Hepatocyte (in vitro differentiated cells): ENCODE measurements around the gene SPATA32. TPM values are rescaled to one million over a fixed set of nuclear protein-coding genes. Genes with fewer than 3 reads are reported as not detected.

ENCODE experiments used
- DNase-seq: peaks from one replicate; pipeline ENCODE4 v3.0.0-alpha.2; 2016; ENCODE audit warnings: low spot score
- H2AFZ ChIP-seq: fragments of 200-600 bp; sonication (generic); 2 replicates; pipeline ENCODE4 v1.6.0; 2016; ENCODE audit warnings: antibody characterized with exemption, mild to moderate bottlenecking
- H3K27ac ChIP-seq: fragments of 200-600 bp; sonication (generic); 2 replicates; pipeline ENCODE4 v1.5.1; 2016; ENCODE audit warnings: mild to moderate bottlenecking
- H3K27me3 ChIP-seq: fragments of 200-600 bp; sonication (generic); 2 replicates; pipeline ENCODE4 v1.6.1; 2016
- H3K36me3 ChIP-seq: fragments of 200-600 bp; sonication (generic); replicated peaks from 2 replicates; pipeline ENCODE4 v1.5.1; 2016; ENCODE audit warnings: low read depth; ENCODE audit not compliant: insufficient read depth
- H3K4me1 ChIP-seq: fragments of 200-600 bp; sonication (generic); 2 replicates; pipeline ENCODE4 v1.5.1; 2016; ENCODE audit warnings: mild to moderate bottlenecking, moderate library complexity; ENCODE audit not compliant: insufficient read depth
- H3K4me2 ChIP-seq: fragments of 200-600 bp; sonication (generic); 2 replicates; pipeline ENCODE4 v1.6.0; 2016
- H3K4me3 ChIP-seq: fragments of 200-600 bp; sonication (generic); 2 replicates; pipeline ENCODE4 v1.5.1; 2016; ENCODE audit warnings: mild to moderate bottlenecking
- H3K79me2 ChIP-seq: fragments of 200-600 bp; sonication (generic); 2 replicates; pipeline ENCODE4 v1.6.0; 2017; ENCODE audit warnings: mild to moderate bottlenecking
- H3K9me2 ChIP-seq: fragments of 200-600 bp; sonication (generic); replicated peaks from 2 replicates; pipeline ENCODE4 v1.6.0; 2017; ENCODE audit warnings: mild to moderate bottlenecking; ENCODE audit not compliant: insufficient read depth
- H3K9me3 ChIP-seq: fragments of 200-600 bp; sonication (generic); 2 replicates; pipeline ENCODE4 v1.5.1; 2016; ENCODE audit warnings: low read depth, mild to moderate bottlenecking
- H4K20me1 ChIP-seq: fragments of 200-600 bp; sonication (generic); 2 replicates; pipeline ENCODE4 v1.6.0; 2016; ENCODE audit warnings: mild to moderate bottlenecking; ENCODE audit not compliant: insufficient read depth, poor library complexity, severe bottlenecking
- EZH2 ChIP-seq: fragments of 200-600 bp; sonication (generic); IDR thresholded peaks from 2 replicates; pipeline ENCODE4 v1.6.1; 2016; ENCODE audit warnings: antibody characterized with exemption, mild to moderate bottlenecking, borderline replicate concordance
- EZH2phosphoT487 ChIP-seq: fragments of 200-600 bp; sonication (generic); IDR thresholded peaks from one replicate; pipeline ENCODE4 v1.6.1; 2018; ENCODE audit warnings: antibody characterized with exemption, mild to moderate bottlenecking, low read depth, moderate library complexity; ENCODE audit not compliant: unreplicated experiment, severe bottlenecking
- WGBS: methylation state at CpG from one replicate; pipeline ENCODE4 v1.1.6; 2016; ENCODE audit warnings: low lambda C conversion rate; ENCODE audit errors: missing lambda C conversion rate; 5-methylcytosine and 5-hydroxymethylcytosine counted together
- polyA plus RNA-seq: library from polyadenylated mRNA; unstranded; fragments of >200 nt; fragmentation: Nextera tagmentation; extraction: Ambion mirVana; gene quantifications from 2 replicates; pipeline ENCODE4 v1.2.1, GENCODE V29; 2016
- total RNA-seq: library from RNA; depleted of rRNA; stranded (reverse); fragments of >200 nt; gene quantifications from 2 replicates; pipeline ENCODE4 v1.2.3, GENCODE V29; 2014
- TF ChIP-seq, protein P1 (sequence below): fragments of 200-600 bp; sonication (generic); IDR thresholded peaks from 2 replicates; pipeline ENCODE4 v1.5.1; 2016; ENCODE audit warnings: antibody characterized with exemption, mild to moderate bottlenecking; ENCODE audit not compliant: poor library complexity

Gene SPATA32
- total and polyA plus RNA-seq, 2 experiments from 2014 or later, result 0.31 TPM; not detected in 1

DNA sequence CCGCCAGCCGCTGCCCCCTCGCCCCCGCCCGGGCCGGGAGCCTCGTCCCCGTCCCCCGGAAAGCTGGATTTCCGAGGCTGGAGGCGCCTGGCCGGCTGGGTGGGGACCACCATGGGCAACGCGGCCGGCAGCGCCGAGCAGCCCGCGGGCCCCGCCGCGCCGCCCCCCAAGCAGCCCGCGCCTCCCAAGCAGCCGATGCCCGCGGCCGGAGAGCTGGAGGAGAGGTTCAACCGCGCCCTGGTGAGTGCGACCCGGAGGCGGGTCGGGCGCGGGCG, 39.9 kb downstream of the SPATA32 start:
- no peak for DNase-seq
- H3K27ac ChIP-seq, result no peak overlapping the region
- peaks cover 4% of the 10 kb centered on the region for H3K4me1 ChIP-seq
- peak overlapping the region; percentile 45 for H3K4me3 ChIP-seq
- TF ChIP-seq EZH2 (no peak), EZH2phosphoT487 (no peak)
- TF ChIP-seq, protein P1, sequence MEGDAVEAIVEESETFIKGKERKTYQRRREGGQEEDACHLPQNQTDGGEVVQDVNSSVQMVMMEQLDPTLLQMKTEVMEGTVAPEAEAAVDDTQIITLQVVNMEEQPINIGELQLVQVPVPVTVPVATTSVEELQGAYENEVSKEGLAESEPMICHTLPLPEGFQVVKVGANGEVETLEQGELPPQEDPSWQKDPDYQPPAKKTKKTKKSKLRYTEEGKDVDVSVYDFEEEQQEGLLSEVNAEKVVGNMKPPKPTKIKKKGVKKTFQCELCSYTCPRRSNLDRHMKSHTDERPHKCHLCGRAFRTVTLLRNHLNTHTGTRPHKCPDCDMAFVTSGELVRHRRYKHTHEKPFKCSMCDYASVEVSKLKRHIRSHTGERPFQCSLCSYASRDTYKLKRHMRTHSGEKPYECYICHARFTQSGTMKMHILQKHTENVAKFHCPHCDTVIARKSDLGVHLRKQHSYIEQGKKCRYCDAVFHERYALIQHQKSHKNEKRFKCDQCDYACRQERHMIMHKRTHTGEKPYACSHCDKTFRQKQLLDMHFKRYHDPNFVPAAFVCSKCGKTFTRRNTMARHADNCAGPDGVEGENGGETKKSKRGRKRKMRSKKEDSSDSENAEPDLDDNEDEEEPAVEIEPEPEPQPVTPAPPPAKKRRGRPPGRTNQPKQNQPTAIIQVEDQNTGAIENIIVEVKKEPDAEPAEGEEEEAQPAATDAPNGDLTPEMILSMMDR, result no peak
- WGBS, result 0% methylated on average over 11 of the region's 38 CpGs
- no peaks in the 10 kb centered on the region for H3K79me2 ChIP-seq
- no peaks in the 10 kb centered on the region for H3K36me3 ChIP-seq
- H2AFZ ChIP-seq, result peak overlapping the region; percentile 52
- H3K9me2 ChIP-seq, result no peaks in the 10 kb centered on the region
- no peaks in the 10 kb centered on the region for H4K20me1 ChIP-seq
- no peaks in the 10 kb centered on the region for H3K9me3 ChIP-seq
- peak overlapping the region; percentile 96 for H3K4me2 ChIP-seq
- peaks cover 37% of the 10 kb centered on the region for H3K27me3 ChIP-seq

DNA sequence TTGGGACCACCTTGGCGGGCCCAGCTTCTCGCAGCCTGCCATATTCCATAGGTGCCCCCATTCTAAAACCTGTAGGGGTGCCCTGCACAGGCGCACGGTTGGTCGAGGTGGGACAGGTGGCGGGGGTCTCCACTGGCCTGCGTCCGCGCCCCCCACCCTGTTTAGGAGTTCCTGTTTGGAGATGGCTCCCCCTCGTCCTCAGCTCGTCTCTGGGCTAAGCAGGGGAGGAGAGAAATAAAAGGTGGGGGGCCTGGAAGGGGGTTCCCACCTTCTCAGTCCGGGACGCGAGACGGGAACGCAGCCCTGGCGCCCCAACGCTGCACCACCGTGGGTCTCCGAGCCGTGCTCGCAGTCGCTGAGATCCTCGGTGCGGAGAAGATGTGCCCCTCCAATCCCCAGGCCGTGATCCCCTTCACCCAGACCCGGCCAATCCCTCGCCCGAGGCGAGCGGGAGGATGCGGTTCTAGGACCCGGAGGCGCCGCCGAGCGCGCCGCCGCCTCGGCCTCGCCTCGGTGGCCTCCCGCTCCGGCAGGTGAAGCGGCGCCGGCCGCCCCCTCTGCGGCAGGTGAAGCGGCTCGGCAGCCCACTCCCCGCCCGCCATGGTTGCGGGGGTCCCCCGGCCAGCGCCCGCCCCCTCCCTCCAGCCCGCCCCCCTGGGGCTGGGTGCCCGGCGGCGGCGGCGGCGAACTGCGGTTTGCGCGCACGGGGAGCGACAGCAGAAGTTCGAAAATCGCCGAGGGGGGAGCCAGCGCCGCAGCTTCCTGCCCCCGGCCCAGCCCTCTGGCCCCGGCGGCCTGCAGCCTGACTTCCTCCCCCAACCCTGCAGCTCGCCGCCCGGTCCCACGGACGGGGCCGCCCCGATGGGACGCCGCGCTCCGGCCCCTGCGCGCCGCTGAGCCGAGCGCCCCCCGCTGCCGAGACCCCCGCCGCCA, 40.5 kb downstream of the SPATA32 start, which contains the start of gene FMNL1:
FMNL1 (plus strand) TSS at position 805 of the 933 bp plus-strand sequence. CDS start 240 bp downstream, outside the sequence.
- H3K9me2 ChIP-seq, result no peaks in the 10 kb centered on the region
- peaks cover 37% of the 10 kb centered on the region for H3K27me3 ChIP-seq
- peaks cover 4% of the 10 kb centered on the region for H3K4me1 ChIP-seq
- H2AFZ ChIP-seq, result peak within 1 kb of the TSS; percentile 52
- DNase-seq, result no peak
- H3K27ac ChIP-seq, result no peak within 1 kb of the TSS
- no peak for TF ChIP-seq EZH2
- TF ChIP-seq, protein P1, result no peak
- no peak for TF ChIP-seq EZH2phosphoT487
- H3K79me2 ChIP-seq, result no peaks in the 10 kb centered on the region
- peak within 1 kb of the TSS; percentile 96 for H3K4me2 ChIP-seq
- H4K20me1 ChIP-seq, result no peaks in the 10 kb centered on the region
- no peaks in the 10 kb centered on the region for H3K9me3 ChIP-seq
- 6% methylated on average over 62 of the region's 98 CpGs for WGBS
- H3K36me3 ChIP-seq, result no peaks in the 10 kb centered on the region
- peak within 1 kb of the TSS; percentile 45 for H3K4me3 ChIP-seq

DNA sequence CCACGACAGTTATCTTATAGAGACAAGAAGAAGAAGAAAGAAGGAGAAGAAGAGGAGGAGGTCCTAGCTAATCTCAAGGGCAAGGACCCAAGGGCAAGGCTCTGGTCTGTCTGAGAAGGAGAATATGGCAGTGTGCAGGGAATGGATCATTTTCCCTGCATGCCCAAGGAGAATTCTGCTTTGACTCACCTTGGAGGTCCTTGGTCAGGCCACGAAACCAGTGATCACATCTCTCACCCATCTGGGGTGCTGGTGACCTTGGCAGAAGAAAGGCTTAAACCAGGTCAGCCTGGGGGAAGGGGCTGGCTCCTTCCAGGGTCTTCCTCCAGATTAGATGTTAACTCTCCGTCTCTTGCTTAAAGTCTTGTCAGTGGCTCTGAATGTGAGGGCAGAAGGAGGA, 41.8 kb downstream of the SPATA32 start:
- Histone ChIP-seq H3K27me3 (peaks cover 37% of the 10 kb centered on the region), H3K36me3 (no peaks in the 10 kb centered on the region), H4K20me1 (no peaks in the 10 kb centered on the region), H3K9me2 (no peaks in the 10 kb centered on the region), H3K4me1 (peaks cover 4% of the 10 kb centered on the region), H3K9me3 (no peaks in the 10 kb centered on the region), H3K4me3 (no peak overlapping the region), H3K27ac (no peak overlapping the region), H2AFZ (no peak overlapping the region), H3K79me2 (no peaks in the 10 kb centered on the region), H3K4me2 (no peak overlapping the region)
- DNase-seq, result no peak
- WGBS, result 85% methylated on average over 3 of the region's 3 CpGs
- TF ChIP-seq, protein P1, result no peak
- TF ChIP-seq EZH2phosphoT487, result no peak
- TF ChIP-seq EZH2, result no peak
